ENCODE data around the gene CACNA1C.
"Not testable (repeated sequence)": the region's sequence is repeated elsewhere in the genome, so short reads cannot be mapped to it uniquely, and the experiment has no call there.

The CACNA1C gene

GRCh38 chr12:2485681-2486080 is 432.9 kb downstream of the CACNA1C start:
- DNase-seq (ENCODE audit: low read depth in 2 of 2): no peak

- no peak for DNase-seq (ENCODE audit: low read depth in 2 of 2)
These were observed 434.0 kb downstream of the CACNA1C start for GRCh38 chr12:2486796-2487195.

- DNase-seq (ENCODE audit: low read depth in 2 of 2): no peak
These were observed 434.5 kb downstream of the CACNA1C start for GRCh38 chr12:2487278-2487677.

- no peak for DNase-seq (ENCODE audit: low read depth in 2 of 2)
These were observed 435.3 kb downstream of the CACNA1C start for GRCh38 chr12:2488131-2488530.

GRCh38 chr12:2488596-2488995 is 435.8 kb downstream of the CACNA1C start:
- DNase-seq (ENCODE audit: low read depth in 2 of 2): no peak

- no peak for DNase-seq (ENCODE audit: low read depth in 2 of 2)
These were observed 436.5 kb downstream of the CACNA1C start for GRCh38 chr12:2489275-2489674.

- DNase-seq (ENCODE audit: low read depth in 2 of 2): no peak
These were observed 438.0 kb downstream of the CACNA1C start for GRCh38 chr12:2490831-2491230.

GRCh38 chr12:2491349-2491748 is 438.6 kb downstream of the CACNA1C start:
- not testable (repeated sequence) for DNase-seq (ENCODE audit: low read depth in 2 of 2)

- DNase-seq (ENCODE audit: low read depth in 2 of 2): no peak
These were observed 439.4 kb downstream of the CACNA1C start for GRCh38 chr12:2492236-2492635.

GRCh38 chr12:2493086-2493485 is 440.3 kb downstream of the CACNA1C start:
- no peak for DNase-seq (ENCODE audit: low read depth in 2 of 2)

GRCh38 chr12:2494486-2495192 is 441.9 kb downstream of the CACNA1C start:
- no peak for DNase-seq (ENCODE audit: low read depth in 2 of 2)

- DNase-seq (ENCODE audit: low read depth in 2 of 2): no peak
These were observed 442.8 kb downstream of the CACNA1C start for GRCh38 chr12:2495417-2496112.

GRCh38 chr12:2498964-2499500 is 446.2 kb downstream of the CACNA1C start:
- no peak for DNase-seq (ENCODE audit: low read depth in 2 of 2)

GRCh38 chr12:2501464-2502191 is 448.8 kb downstream of the CACNA1C start:
- no peak for DNase-seq (ENCODE audit: low read depth in 2 of 2)

GRCh38 chr12:2503036-2503435 is 450.2 kb downstream of the CACNA1C start:
- DNase-seq (ENCODE audit: low read depth in 2 of 2): no peak

- no peak for DNase-seq (ENCODE audit: low read depth in 2 of 2)
These were observed 451.0 kb downstream of the CACNA1C start for GRCh38 chr12:2503762-2504161.

- no peak for DNase-seq (ENCODE audit: low read depth in 2 of 2)
These were observed 451.8 kb downstream of the CACNA1C start for GRCh38 chr12:2504577-2504976.

GRCh38 chr12:2507814-2508213 is 455.0 kb downstream of the CACNA1C start:
- no peak for DNase-seq (ENCODE audit: low read depth in 2 of 2)

- no peak for DNase-seq (ENCODE audit: low read depth in 2 of 2)
These were observed 456.4 kb downstream of the CACNA1C start for GRCh38 chr12:2509137-2509536.

- no peak for DNase-seq (ENCODE audit: low read depth in 2 of 2)
These were observed 457.3 kb downstream of the CACNA1C start for GRCh38 chr12:2510045-2510444.

GRCh38 chr12:2513141-2514037 is 460.6 kb downstream of the CACNA1C start:
- DNase-seq (ENCODE audit: low read depth in 2 of 2): no peak

- DNase-seq (ENCODE audit: low read depth in 2 of 2): no peak
These were observed 461.2 kb downstream of the CACNA1C start for GRCh38 chr12:2514038-2514340.

Measured in stimulated activated CD8-positive, alpha-beta memory T cell treated with anti-CD3 and anti-CD28 coated beads, Interleukin-2, amount 100 ng/mL, for 1 hour (primary cell).